HepG2 (cell line): ENCODE results near the gene WDR27. TPM values are rescaled to one million over a fixed set of nuclear protein-coding genes. Genes with fewer than 3 reads are reported as not detected.

Source experiments
- ATAC-seq: fragments of 200-7000 bp; cut with Tn5 transposase; 3 replicates; pipeline ENCODE4 v1.9.1; 2020; ENCODE audit warnings: mild to moderate bottlenecking, moderate library complexity
- BruUV-seq: library from RNA; stranded (reverse); fragments of 400-500 nt; replicated peaks from 2 replicates; lab custom pipeline; 2021; lab: Mats Ljungman, UMichigan
- CTCF ChIA-PET: fragments of 300-600 bp; formaldehyde crosslinking; extraction: SDS; loops from one replicate; lab custom pipeline; 2021; ENCODE audit warnings: low total read pairs, inconsistent platforms, low intra/inter-chr PET ratio; lab: Yijun Ruan, JAX
- POLR2A ChIA-PET: fragments of 350-600 bp; sonication (Branson Sonifier 250); formaldehyde crosslinking; loops from one replicate; lab custom pipeline; 2020; ENCODE audit warnings: antibody characterized with exemption, inconsistent platforms; lab: Yijun Ruan, JAX
- DNase-seq: peaks from one replicate; pipeline ENCODE4 v3.0.0-alpha.2; 2015; ENCODE audit warnings: low spot score
- FAIRE-seq: peaks from 3 replicates; lab custom pipeline; 2011; peaks lifted over from hg19 to GRCh38; lab: Jason Lieb, UNC
- H2AFZ ChIP-seq: one replicate; pipeline ENCODE4 v1.6.1; 2011; ENCODE audit warnings: low read length, inconsistent platforms
- H3K27ac ChIP-seq: fragments of 300-600 bp; 3 replicates; pipeline ENCODE4 v1.8.0; 2011; ENCODE audit warnings: mixed run types, mild to moderate bottlenecking, mixed read lengths, low read length, inconsistent platforms; ENCODE audit not compliant: insufficient read depth; ENCODE audit errors: extremely low read length
- H3K27me3 ChIP-seq, 2 experiments: fragments of 200-600 bp in 1 of 2; 2 replicates in 1 of 2; 3 replicates in 1 of 2; pipeline versions ENCODE4 v1.6.0 to v1.8.0; 2011; ENCODE audit warnings: low read length in 2 of 2, mild to moderate bottlenecking in 2 of 2, moderate library complexity in 2 of 2, inconsistent platforms in 1 of 2; ENCODE audit not compliant: insufficient read depth in 2 of 2, control insufficient read depth in 1 of 2
- H3K36me3 ChIP-seq, 2 experiments: fragments of 200-600 bp in 1 of 2; replicated peaks in 1 of 2; 2 replicates in 1 of 2; 3 replicates in 1 of 2; pipeline versions ENCODE4 v1.5.1 to v1.8.0; 2011; ENCODE audit warnings: low read length in 2 of 2, inconsistent platforms in 1 of 2; ENCODE audit not compliant: insufficient read depth in 2 of 2, control insufficient read depth in 1 of 2
- H3K4me1 ChIP-seq: 2 replicates; pipeline ENCODE4 v1.5.1; 2012; ENCODE audit warnings: low read length, inconsistent platforms; ENCODE audit not compliant: insufficient read depth
- H3K4me2 ChIP-seq: 2 replicates; pipeline ENCODE4 v1.6.0; 2011; ENCODE audit warnings: low read depth, low read length, inconsistent platforms
- H3K4me3 ChIP-seq, 3 experiments: fragments of 200-600 bp in 1 of 3; sonication (generic), shearing (Covaris generic) in 1 of 3; replicated peaks in 1 of 3; 2 replicates each; pipeline ENCODE4 v1.5.1; 2011 to 2016; ENCODE audit warnings: low read length in 3 of 3, inconsistent platforms in 2 of 3, low read depth in 2 of 3, mild to moderate bottlenecking in 2 of 3, control low read depth in 1 of 3, mixed read lengths in 1 of 3; ENCODE audit not compliant: insufficient read depth in 1 of 3
- H3K79me2 ChIP-seq: one replicate; pipeline ENCODE4 v1.6.1; 2011; ENCODE audit warnings: low read length, inconsistent platforms; ENCODE audit not compliant: insufficient read depth
- H3K9ac ChIP-seq: 2 replicates; pipeline ENCODE4 v1.6.0; 2011; ENCODE audit warnings: mild to moderate bottlenecking, low read depth, low read length, inconsistent platforms; ENCODE audit not compliant: insufficient read depth
- H3K9me3 ChIP-seq: 2 replicates; pipeline ENCODE4 v1.5.1; 2012; ENCODE audit warnings: mild to moderate bottlenecking, low read length
- H4K20me1 ChIP-seq: 2 replicates; pipeline ENCODE4 v1.6.0; 2011; ENCODE audit warnings: inconsistent platforms, mild to moderate bottlenecking, low read length, moderate library complexity; ENCODE audit not compliant: insufficient read depth
- MAFG ChIP-seq: sonication (generic); formaldehyde crosslinking; IDR thresholded peaks from 2 replicates; pipeline ENCODE4 v1.5.1; 2020; ENCODE audit warnings: mild to moderate bottlenecking, missing genetic modification reagents
- NFIB ChIP-seq: sonication (generic); formaldehyde crosslinking; IDR thresholded peaks from 2 replicates; pipeline ENCODE4 v1.9.0; 2021; ENCODE audit warnings: missing genetic modification reagents, mild to moderate bottlenecking, borderline replicate concordance
- ZNF343 ChIP-seq: sonication (generic); formaldehyde crosslinking; IDR thresholded peaks from 2 replicates; pipeline ENCODE4 v1.4.0; 2020; ENCODE audit warnings: mild to moderate bottlenecking, missing genetic modification reagents
- WGBS: methylation state at CpG from one replicate; pipeline ENCODE4 v1.1.6; 2017; ENCODE audit warnings: low lambda C conversion rate; 5-methylcytosine and 5-hydroxymethylcytosine counted together
- in situ Hi-C: cut with HindIII; loops from 2 replicates; pipeline ENCODE4 v1.10.0; 2017; ENCODE audit warnings: low pct_unique_long_range_greater_than_20kb; ENCODE audit not compliant: extremely low pct_ligation_motif_present
- intact Hi-C: fragments of 100-400 bp; cut with micrococcal nuclease; formaldehyde crosslinking; loops from one replicate; pipeline ENCODE4 v1.10.0; 2022; ENCODE audit not compliant: unreplicated experiment
- polyA plus RNA-seq, 8 experiments: library from polyadenylated mRNA; depleted of rRNA in 3 of 8; stranded (reverse) in 7 of 8; unstranded in 1 of 8; fragments of >200 nt; fragmentation: Illumina TruSeq in 4 of 8; extraction: Trizol in 4 of 8; gene quantifications; 2 replicates each; pipeline versions ENCODE4 v1.2.1 to v1.2.3, GENCODE V29; 2011 to 2016; ENCODE audit warnings: low read depth in 4 of 8, missing spikeins in 1 of 8, mixed read lengths in 1 of 8; ENCODE audit not compliant: insufficient read depth in 1 of 8
- total RNA-seq, 5 experiments: library from RNA; depleted of rRNA; stranded (reverse); fragments of >200 nt; fragmentation: Illumina TruSeq; extraction: Trizol; gene quantifications; 2 replicates each; pipeline ENCODE4 v1.2.3, GENCODE V29; 2016; ENCODE audit warnings: low read depth in 1 of 5
- TF ChIP-seq, protein P1 (sequence below): sonication (generic); formaldehyde crosslinking; IDR thresholded peaks from 2 replicates; pipeline ENCODE4 v1.8.0; 2022; ENCODE audit warnings: missing genetic modification reagents, low read depth, mild to moderate bottlenecking, borderline replicate concordance
- TF ChIP-seq, protein P2 (sequence below): IDR thresholded peaks from 2 replicates; pipeline ENCODE4 v1.6.1; 2016; ENCODE audit warnings: low read depth, borderline replicate concordance
- TF ChIP-seq, protein P3 (sequence below), 2 experiments: sonication (generic) in 1 of 2; formaldehyde crosslinking in 1 of 2; IDR thresholded peaks; 2 replicates each; pipeline versions ENCODE4 v1.4.0 to v1.6.1; 2018 to 2020; ENCODE audit warnings: missing genetic modification reagents in 2 of 2, borderline replicate concordance in 1 of 2, low read depth in 1 of 2, mild to moderate bottlenecking in 1 of 2, missing biosample characterization in 1 of 2

WDR27 gene
- total and polyA plus RNA-seq, 2 of the 13 experiments (the other 11 are each of a cell fraction or from before 2014, with no cell fraction given) = 34.1 to 80.3 TPM

DNA sequence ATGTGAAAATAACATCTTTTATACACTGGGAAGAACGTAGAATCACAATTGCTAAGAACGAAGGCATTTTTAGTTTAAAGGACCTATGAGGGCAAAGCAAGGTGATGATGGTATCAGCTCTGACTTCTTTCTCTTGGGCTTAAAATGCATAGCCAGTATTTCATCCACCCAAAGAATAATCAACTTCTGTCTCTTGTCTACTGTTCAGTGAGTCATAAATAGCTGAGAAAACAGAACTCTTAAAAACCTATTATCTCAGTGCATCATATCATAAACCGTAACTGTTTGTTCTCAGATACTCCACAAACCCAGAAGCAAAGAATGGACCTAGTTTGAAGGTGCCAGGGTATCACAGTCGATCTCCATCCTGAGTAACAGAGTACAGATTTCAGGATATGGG, 17.3 kb upstream of the WDR27 start:
- no TSS peak for BruUV-seq
- Histone ChIP-seq H3K79me2 (peaks cover 70% of the 10 kb centered on the region), H3K27me3 (no peaks in the 10 kb centered on the region; a peak in 1 of 5 replicates), H3K36me3 (peaks cover 10 to 46% of the 10 kb centered on the region in 2 experiments), H2AFZ (no peak overlapping the region), H3K4me3 (no peak overlapping the region), H3K9ac (no peak overlapping the region), H3K4me2 (0 out of 2 replicates have a peak overlapping the region, but pooled peaks have one; percentile 16), H3K27ac (no peak overlapping the region), H3K4me1 (peaks cover 45% of the 10 kb centered on the region), H3K9me3 (no peaks in the 10 kb centered on the region), H4K20me1 (peaks cover 45% of the 10 kb centered on the region)
- TF ChIP-seq, protein P1, sequence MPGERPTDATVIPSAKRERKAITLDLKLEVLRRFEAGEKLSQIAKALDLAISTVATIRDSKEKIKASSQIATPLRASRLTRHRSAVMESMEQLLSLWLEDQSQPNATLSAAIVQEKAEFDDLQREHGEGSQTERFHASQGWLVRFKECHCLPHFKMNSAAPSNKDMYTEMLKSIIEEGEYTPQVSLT (CRISPR knock-in tag) = no peak
- TF ChIP-seq NFIB (CRISPR knock-in tag) (no peak), MAFG (no peak), ZNF343 (CRISPR knock-in tag) (no peak)
- TF ChIP-seq, protein P2, sequence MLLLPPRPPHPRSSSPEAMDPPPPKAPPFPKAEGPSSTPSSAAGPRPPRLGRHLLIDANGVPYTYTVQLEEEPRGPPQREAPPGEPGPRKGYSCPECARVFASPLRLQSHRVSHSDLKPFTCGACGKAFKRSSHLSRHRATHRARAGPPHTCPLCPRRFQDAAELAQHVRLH (CRISPR knock-in tag) = no peak
- TF ChIP-seq, protein P3, sequence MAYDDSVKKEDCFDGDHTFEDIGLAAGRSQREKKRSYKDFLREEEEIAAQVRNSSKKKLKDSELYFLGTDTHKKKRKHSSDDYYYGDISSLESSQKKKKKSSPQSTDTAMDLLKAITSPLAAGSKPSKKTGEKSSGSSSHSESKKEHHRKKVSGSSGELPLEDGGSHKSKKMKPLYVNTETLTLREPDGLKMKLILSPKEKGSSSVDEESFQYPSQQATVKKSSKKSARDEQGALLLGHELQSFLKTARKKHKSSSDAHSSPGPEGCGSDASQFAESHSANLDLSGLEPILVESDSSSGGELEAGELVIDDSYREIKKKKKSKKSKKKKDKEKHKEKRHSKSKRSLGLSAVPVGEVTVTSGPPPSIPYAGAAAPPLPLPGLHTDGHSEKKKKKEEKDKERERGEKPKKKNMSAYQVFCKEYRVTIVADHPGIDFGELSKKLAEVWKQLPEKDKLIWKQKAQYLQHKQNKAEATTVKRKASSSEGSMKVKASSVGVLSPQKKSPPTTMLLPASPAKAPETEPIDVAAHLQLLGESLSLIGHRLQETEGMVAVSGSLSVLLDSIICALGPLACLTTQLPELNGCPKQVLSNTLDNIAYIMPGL (CRISPR knock-in tag; IDR thresholded peaks at IDR 0.05; ENCODE audit: borderline replicate concordance in 1 of 2, low read depth in 1 of 2) = no peak
- intact Hi-C loops (no loop called here), in situ Hi-C loops (no loop called here)
- no peak for ATAC-seq
- 91% methylated on average over 4 of the region's 4 CpGs for WGBS
- ChIA-PET CTCF (no interaction called here), POLR2A (interaction anchor here (1.1 to 3.8 kb wide), 4 partner anchors 9 to 32 kb away, joined by 3 to 16 read pairs (median 6); partner anchors contain the start of genes C6orf120, DYNLT2, ERMARD and WDR27)
- no peak for DNase-seq
- no peak for FAIRE-seq
